ENCODE measurements around the gene NUP93. TPM values are rescaled to one million over a fixed set of nuclear protein-coding genes. Genes with fewer than 3 reads are reported as not detected.

The NUP93 gene
- total and polyA plus RNA-seq, 2 experiments from 2014 or later: 139 to 187 TPM

GRCh38 chr16:56886826-56887225 lies 156.9 kb downstream of the NUP93 start:
- Histone ChIP-seq H3K27me3 (ENCODE audit: insufficient read depth) (no peaks in the 10 kb centered on the region), H3K36me3 (ENCODE audit: insufficient read depth) (no peaks in the 10 kb centered on the region), H4K20me1 (replicated peaks; ENCODE audit: insufficient read depth) (no peaks in the 10 kb centered on the region), H3K79me2 (replicated peaks; ENCODE audit: insufficient read depth) (no peaks in the 10 kb centered on the region), H3K4me1 (ENCODE audit: insufficient read depth) (no peaks in the 10 kb centered on the region), H3K9me2 (ENCODE audit: insufficient read depth) (no peaks in the 10 kb centered on the region), H3K27ac (ENCODE audit: low read depth) (no peak overlapping the region), H3K4me2 (no peak overlapping the region), H3F3A (replicated peaks; ENCODE audit: low read depth) (no peaks in the 10 kb centered on the region), H3K4me3 (no peak overlapping the region), H2AFZ (no peak overlapping the region)
- DNase-seq (ENCODE audit: low spot score) (no peak), ATAC-seq (no peak)
- Mint-ChIP-seq H3K9me3 (peaks cover 37% of the 10 kb centered on the region), H3K27me3 (ENCODE audit: insufficient read depth, low read depth, poor library complexity) (peaks cover 7% of the 10 kb centered on the region), H3K4me1 (no peaks in the 10 kb centered on the region), H3K27ac (no peak overlapping the region), H3K36me3 (ENCODE audit: low read depth) (peaks cover 16% of the 10 kb centered on the region), H3K4me3 (no peak overlapping the region)
- TF ChIP-seq JUNB (IDR thresholded peaks at IDR 0.05; ENCODE audit: unreplicated experiment) (no peak), ZNF331 (CRISPR knock-in tag; IDR thresholded peaks at IDR 0.05; ENCODE audit: low read depth) (no peak), EZH2phosphoT487 (IDR thresholded peaks at IDR 0.05; ENCODE audit: unreplicated experiment) (no peak), STAT1 (IDR thresholded peaks at IDR 0.05; ENCODE audit: unreplicated experiment) (no peak), CTCF (conservative IDR thresholded peaks at IDR 0.05; ENCODE audit: low read depth in 2 of 2) (no peak), ZNF114 (CRISPR knock-in tag; IDR thresholded peaks at IDR 0.05) (no peak), ZNF462 (CRISPR knock-in tag; IDR thresholded peaks at IDR 0.05) (no peak), ETS1 (IDR thresholded peaks at IDR 0.05) (no peak), CREB1 (CRISPR knock-in tag; IDR thresholded peaks at IDR 0.05; ENCODE audit: low read depth) (no peak), EZH2 (IDR thresholded peaks at IDR 0.05; ENCODE audit: low read depth, unreplicated experiment) (no peak), POLR2AphosphoS5 (IDR thresholded peaks at IDR 0.05; ENCODE audit: low read depth) (no peak), REST (IDR thresholded peaks at IDR 0.05; ENCODE audit: unreplicated experiment) (no peak), NANOG (IDR thresholded peaks at IDR 0.05; ENCODE audit: borderline replicate concordance) (no peak)

Measured in GM23338 (cell line).